Heart left ventricle (tissue), 13 donors: Measurements from ENCODE around the gene PIK3C2B.

ENCODE experiments used
- CTCF ChIP-seq, 12 donors: fragments of 200-600 bp; sonication (generic) in 4 of 12; IDR thresholded peaks; one replicate each; pipeline versions ENCODE4 v1.5.0 to v1.8.0; 2018 to 2022; ENCODE audit warnings: antibody characterized with exemption in 12 of 12, mild to moderate bottlenecking in 5 of 12
- POLR2A ChIP-seq, 2 donors: fragments of 450-650 bp; IDR thresholded peaks; one replicate each; pipeline ENCODE4 v1.6.1; 2017; ENCODE audit warnings: antibody characterized with exemption in 2 of 2, mild to moderate bottlenecking in 2 of 2, moderate library complexity in 2 of 2
- donor health status: ischemic (EF 13 %, LVEDD 7.1; RV severe dilation, severe dysfunction).
- donor health status: DM: no; HTN: yes; CAD: no.
- donor health status: DM: no; HTN: no; CAD: no.
- donor health status: ischemic (EF 25% LVEDD 6.9; RV normal size, moderate dysfunction).
- donor health status: ischemic (EF 25% LVEDD 5.7; RV mildly dilated, moderate dysfunction).
- donor health status: ischemic (EF 35%, LVEDD 5.7; RV mildly dilated, moderate dysfunction).
- donor health status: nonischemic (EF 11% LVEDD 7.7; RV severe dilation, severe dysfunction).
- donor health status: DM: yes; HTN: yes; CAD: no.
- donor health status: PGD.
- donor health status: ischemic (EF 29% LVEDD 5.4; RV normal size, mild dysfunction).
- donor health status: nonischemic (EF 23%, LVEDD 6.1; RV moderate dilation, normal function).

- TF ChIP-seq CTCF (IDR thresholded peaks at IDR 0.05) = no peak
- TF ChIP-seq POLR2A (IDR thresholded peaks at IDR 0.05) = no peak
These were observed 26.5 kb upstream of the PIK3C2B start for GRCh38 chr1:204520834-204521709.
